Myocyte (in vitro differentiated cells): ENCODE measurements around the gene TBP. TPM values are rescaled to one million over a fixed set of nuclear protein-coding genes. Genes with fewer than 3 reads are reported as not detected.

Source experiments
- DNase-seq: peaks from one replicate; pipeline ENCODE4 v3.0.0-alpha.2; 2012; ENCODE audit warnings: low read depth
- total RNA-seq: library from RNA; depleted of rRNA; stranded (reverse); fragments of >200 nt; gene quantifications from 2 replicates; pipeline ENCODE4 v1.2.3, GENCODE V29; 2014

TBP gene
- total RNA-seq, 1 donor from 2014 or later, result 10.7 TPM

- DNase-seq, result no peak
Observed at GRCh38 chr6:170533792-170534191, 20.4 kb upstream of the TBP start.

DNA sequence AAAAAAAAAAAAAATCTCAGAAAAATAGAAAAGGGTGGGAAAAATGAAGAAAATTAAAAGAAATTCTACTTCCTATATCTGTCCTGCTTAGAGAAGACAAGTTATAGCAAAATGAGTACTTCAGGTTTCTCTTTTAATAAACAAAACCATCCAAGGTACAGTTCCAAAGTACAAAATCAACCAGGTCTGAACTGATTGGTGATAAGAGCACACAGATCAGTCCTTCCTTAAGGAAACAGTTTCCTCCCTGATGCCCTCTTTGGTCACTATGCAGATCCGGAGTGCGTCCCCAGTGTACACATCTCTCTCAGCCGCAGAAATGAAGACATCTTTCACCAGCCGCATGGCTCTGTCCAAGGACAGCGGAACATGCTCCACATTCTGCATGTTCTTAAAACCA lies 19.2 kb upstream of the TBP start:
- DNase-seq, result no peak

DNA sequence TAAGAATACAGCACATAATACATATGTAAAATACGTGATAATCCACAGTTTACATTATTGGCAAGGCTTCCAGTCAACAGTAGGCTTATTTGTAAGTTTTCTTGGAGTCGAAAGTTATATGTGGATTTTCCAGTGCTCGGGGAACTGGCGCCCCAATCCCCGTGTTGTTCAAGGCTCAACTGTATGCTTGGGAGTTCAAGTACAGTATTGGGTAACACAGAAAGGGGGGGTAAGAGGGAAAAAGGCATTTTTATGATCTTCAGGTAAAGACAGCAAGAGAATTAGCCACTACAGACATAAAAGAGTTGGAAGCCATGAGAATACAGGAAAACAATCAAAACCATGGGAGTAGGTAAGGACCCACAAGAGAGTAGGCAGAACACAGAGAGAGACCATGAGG lies 17.5 kb upstream of the TBP start:
- no peak for DNase-seq

- peak; percentile 28 for DNase-seq
Observed at GRCh38 chr6:170537329-170537728, 16.8 kb upstream of the TBP start.

- no peak for DNase-seq
Observed at GRCh38 chr6:170542031-170542719, 12.0 kb upstream of the TBP start.

DNA sequence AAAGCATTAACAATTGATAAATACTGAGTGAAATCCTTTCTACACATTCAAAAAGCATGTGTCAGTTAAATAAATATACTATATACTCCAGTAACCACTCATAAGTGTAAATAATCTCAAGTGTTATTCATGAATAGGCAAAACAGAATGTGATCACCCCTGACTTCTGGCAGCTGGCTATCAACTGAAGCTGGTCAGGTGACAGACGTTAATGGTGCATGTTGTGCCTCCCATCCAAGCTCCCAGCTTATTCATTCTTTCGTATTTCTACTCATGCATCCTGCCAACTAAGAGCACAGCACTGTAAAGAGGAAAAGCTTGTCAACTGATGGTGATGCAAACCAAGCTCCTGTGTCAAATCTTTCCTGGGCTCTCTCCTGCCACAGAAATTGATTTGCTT lies 8.8 kb upstream of the TBP start:
- no peak for DNase-seq

DNA sequence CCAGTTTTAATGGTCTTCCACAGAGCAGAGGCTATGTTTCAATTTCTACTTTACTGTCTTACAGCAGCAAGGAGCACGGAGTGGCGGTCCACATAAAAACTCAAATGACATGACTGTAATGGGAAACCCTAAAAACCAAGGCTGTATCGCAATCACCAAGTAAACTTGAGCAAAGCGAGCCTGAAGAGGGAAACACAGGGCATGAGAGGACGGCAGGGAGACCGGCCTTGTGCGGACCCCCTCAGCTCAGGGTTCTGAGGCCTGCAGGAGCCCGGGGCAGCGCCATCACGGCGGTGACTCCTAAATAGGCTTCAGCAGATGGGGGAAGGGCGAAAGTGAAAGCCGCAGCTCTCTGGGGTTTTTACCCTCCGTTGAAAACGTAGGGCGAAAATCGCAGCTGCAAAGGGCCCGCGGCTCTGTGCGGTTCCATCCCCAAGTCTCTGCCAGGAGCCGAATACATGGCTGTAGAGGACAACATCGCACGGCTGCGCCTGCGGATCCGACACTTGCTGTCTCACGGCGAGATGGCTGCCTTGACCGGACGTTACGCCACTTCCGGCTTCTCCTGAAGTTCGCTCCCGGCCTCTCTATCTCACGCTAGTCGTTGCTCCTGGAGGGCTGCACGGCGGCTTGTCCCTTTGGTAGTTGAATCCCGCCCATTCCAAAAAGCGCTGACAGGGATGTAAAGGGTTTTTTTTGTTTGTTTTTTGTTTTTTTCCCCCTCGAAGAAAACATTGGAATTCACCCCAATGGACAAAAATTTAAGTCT lies 1.2 kb upstream of the TBP start, which contains the start of gene PSMB1:
Gene PSMB1 (minus strand): TSS at position 543 of the 769 bp plus-strand sequence. CDS start 65 bp downstream, at position 478.
- DNase-seq, result peak; percentile 95

- no peak for DNase-seq
Observed at GRCh38 chr6:170553534-170554012, 596 bp upstream of the TBP start.

DNA sequence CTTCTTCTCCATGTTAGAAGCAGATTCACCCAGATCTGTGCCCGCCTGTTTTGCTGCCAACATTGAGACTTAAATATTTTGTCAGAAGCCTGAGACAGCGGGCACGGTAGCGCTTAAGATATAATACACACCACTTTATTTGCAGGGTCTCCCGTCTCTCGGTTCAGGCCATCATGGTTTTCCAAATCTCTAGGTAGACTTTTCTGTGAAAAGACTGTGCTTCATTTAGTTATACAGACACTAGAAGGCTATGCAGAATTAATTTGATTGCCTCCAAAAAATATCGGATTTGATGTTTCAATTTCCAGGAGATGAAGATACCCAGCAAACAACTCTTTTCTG lies 598 bp downstream of the TBP start:
- DNase-seq, result no peak

- DNase-seq, result no peak
Observed at GRCh38 chr6:170555305-170555704, 1.1 kb downstream of the TBP start.

- no peak for DNase-seq
Observed at GRCh38 chr6:170561555-170561954, 7.4 kb downstream of the TBP start.

GRCh38 chr6:170564936-170565530 lies 10.9 kb downstream of the TBP start:
- DNase-seq, result no peak

GRCh38 chr6:170572704-170573466 lies 18.7 kb downstream of the TBP start:
- no peak for DNase-seq

GRCh38 chr6:170575250-170575649 lies 21.1 kb downstream of the TBP start:
- no peak for DNase-seq

GRCh38 chr6:170578909-170579308 lies 24.7 kb downstream of the TBP start:
- DNase-seq, result no peak

GRCh38 chr6:170583756-170584180 lies 29.6 kb downstream of the TBP start:
- no peak for DNase-seq

DNA sequence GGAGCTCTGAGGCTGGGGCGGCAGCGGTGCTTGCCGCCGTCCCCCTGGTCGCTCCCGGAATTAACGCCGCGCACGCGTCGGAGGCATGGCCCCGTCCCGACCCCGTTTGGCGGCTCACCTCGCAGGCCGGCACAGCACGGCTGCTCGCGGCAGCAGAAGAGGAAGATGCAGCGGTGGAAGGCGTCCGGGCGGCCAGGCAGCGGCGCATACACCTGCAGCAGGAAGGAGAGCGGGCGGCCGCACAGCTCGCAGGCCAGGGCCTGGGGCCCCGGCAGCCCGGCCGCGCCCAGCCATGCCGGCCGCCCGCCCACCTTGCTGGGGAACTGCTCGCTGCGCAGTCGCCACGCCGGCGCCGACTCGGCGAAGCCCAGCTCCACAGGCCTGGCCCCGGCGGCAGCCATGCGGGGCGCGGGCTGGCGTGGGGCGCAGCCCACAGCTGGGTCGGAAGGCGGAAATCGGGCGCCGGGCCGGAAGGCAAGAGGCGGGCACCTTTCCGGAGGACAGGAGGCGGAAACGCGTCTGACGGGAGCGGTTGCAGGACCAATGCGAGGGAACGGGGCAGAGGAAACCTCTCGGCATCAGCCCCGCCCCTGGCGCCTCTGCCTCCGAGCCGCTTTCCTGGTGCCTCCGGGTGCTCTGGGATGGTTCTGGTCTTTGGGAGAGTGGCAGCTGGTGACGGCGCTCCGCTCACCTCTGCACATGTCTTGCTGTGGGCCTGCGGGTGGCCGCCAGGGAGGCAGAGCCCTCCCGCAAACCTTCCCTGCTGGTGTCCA lies 30.2 kb downstream of the TBP start, which contains the start of gene PDCD2:
Gene PDCD2 (minus strand): TSS at position 457 of the 773 bp plus-strand sequence. CDS start 56 bp downstream, at position 401.
- DNase-seq, result peak; percentile 94

DNA sequence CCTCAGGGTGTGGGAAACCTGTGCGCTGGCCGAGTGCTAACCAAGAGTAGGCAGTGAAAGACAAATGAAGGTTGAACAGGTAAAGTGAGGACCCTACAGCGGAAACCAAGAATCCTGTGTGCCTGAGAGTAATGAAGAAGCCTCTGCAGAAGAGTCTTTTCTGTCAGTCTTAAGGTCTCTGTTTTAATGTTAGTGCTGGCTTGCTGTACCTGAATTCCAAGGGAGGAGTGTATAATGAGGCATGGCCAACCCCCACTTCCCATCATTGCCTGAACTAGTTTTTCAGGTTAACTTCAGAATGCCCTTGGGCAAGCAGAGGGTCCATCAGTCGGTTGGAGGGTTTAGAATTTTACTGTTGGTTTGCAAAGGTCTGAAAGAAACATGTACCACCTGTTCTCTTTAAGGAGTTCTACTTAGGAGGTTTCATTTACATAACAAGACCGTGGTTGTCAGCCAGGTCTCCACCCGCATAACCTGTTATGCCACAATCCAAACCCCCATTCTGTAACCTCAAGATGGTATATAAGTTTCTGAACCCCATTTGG lies 30.9 kb downstream of the TBP start:
- DNase-seq, result no peak

- DNase-seq, result no peak
Observed at GRCh38 chr6:170590725-170591124, 36.6 kb downstream of the TBP start.

- peak; percentile 48 for DNase-seq
Observed at GRCh38 chr6:170596426-170596825, 42.3 kb downstream of the TBP start.
